AG04450 (cell line): Measurements from ENCODE around the gene ADH7. TPM values are rescaled to one million over a fixed set of nuclear protein-coding genes. Genes with fewer than 3 reads are reported as not detected.
"Not testable (repeated sequence)": the region's sequence is repeated elsewhere in the genome, so short reads cannot be mapped to it uniquely, and the experiment has no call there.

Experiments
- CTCF ChIA-PET: fragments of 300-600, 350-600 bp; formaldehyde crosslinking; extraction: SDS; loops from one replicate; lab custom pipeline; 2022; ENCODE audit warnings: antibody characterized with exemption, inconsistent platforms; lab: Charles Lee
- POLR2A ChIA-PET: fragments of 350-600 bp; formaldehyde crosslinking; extraction: SDS; loops from one replicate; lab custom pipeline; 2021; ENCODE audit warnings: antibody characterized with exemption, inconsistent platforms; lab: Yijun Ruan, JAX
- DNase-seq: peaks from one replicate; pipeline ENCODE4 v3.0.0-alpha.2; 2011; ENCODE audit warnings: low read depth, low spot score
- H3K27ac ChIP-seq: one replicate; pipeline ENCODE4 v1.5.1; 2012; ENCODE audit warnings: low read depth, low read length, control low read depth
- H3K27me3 ChIP-seq: one replicate; pipeline ENCODE4 v1.6.0; 2012; ENCODE audit warnings: low read length; ENCODE audit not compliant: control insufficient read depth, insufficient read depth
- H3K4me3 ChIP-seq: 2 replicates; pipeline ENCODE4 v1.5.1; 2011; ENCODE audit warnings: mild to moderate bottlenecking, low read depth, low read length, control low read depth
- H3K9me3 ChIP-seq: 2 replicates; pipeline ENCODE4 v1.5.1; 2012; ENCODE audit warnings: low read length; ENCODE audit not compliant: control insufficient read depth, insufficient read depth
- polyA plus RNA-seq: library from polyadenylated mRNA; depleted of rRNA; stranded (reverse); fragments of >200 nt; gene quantifications from 2 replicates; pipeline ENCODE4 v1.2.3, GENCODE V29; 2011
- TF ChIP-seq, protein P1 (sequence below): IDR thresholded peaks from 2 replicates; pipeline ENCODE4 v1.5.1; 2011; ENCODE audit warnings: low read depth, low read length, control low read depth, inconsistent platforms

ADH7 gene
- polyA plus RNA-seq, 1 experiment = not detected

DNA sequence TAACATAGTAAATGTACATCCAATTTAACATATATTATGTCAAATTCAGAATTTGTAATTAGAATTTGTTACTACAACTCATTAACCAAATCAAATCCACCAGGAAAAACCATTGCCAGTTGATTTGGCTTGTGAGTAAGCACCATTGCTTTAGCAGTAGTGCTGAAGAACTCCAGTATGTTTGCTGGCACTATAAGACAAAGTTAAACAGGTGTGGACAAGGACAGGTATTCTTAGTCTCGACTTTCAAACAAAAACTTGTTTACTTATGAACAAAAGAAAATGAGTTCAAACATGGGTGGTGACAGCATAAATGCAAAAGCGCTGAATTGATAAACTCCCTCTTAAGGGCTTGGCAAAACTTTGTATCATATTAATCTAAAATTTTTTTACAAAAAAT lies 1.3 kb upstream of the ADH7 start:
- DNase-seq = no peak
- Histone ChIP-seq H3K9me3 (no peaks in the 10 kb centered on the region), H3K4me3 (no peak overlapping the region), H3K27ac (no peak overlapping the region), H3K27me3 (no peaks in the 10 kb centered on the region)
- POLR2A ChIA-PET = no interaction called here
- TF ChIP-seq, protein P1, sequence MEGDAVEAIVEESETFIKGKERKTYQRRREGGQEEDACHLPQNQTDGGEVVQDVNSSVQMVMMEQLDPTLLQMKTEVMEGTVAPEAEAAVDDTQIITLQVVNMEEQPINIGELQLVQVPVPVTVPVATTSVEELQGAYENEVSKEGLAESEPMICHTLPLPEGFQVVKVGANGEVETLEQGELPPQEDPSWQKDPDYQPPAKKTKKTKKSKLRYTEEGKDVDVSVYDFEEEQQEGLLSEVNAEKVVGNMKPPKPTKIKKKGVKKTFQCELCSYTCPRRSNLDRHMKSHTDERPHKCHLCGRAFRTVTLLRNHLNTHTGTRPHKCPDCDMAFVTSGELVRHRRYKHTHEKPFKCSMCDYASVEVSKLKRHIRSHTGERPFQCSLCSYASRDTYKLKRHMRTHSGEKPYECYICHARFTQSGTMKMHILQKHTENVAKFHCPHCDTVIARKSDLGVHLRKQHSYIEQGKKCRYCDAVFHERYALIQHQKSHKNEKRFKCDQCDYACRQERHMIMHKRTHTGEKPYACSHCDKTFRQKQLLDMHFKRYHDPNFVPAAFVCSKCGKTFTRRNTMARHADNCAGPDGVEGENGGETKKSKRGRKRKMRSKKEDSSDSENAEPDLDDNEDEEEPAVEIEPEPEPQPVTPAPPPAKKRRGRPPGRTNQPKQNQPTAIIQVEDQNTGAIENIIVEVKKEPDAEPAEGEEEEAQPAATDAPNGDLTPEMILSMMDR = no peak
- CTCF ChIA-PET = interaction anchor here (1.2 kb wide), 1 partner anchor 441 kb away, joined by 3 read pairs; the partner anchor contains the start of gene METAP1

DNA sequence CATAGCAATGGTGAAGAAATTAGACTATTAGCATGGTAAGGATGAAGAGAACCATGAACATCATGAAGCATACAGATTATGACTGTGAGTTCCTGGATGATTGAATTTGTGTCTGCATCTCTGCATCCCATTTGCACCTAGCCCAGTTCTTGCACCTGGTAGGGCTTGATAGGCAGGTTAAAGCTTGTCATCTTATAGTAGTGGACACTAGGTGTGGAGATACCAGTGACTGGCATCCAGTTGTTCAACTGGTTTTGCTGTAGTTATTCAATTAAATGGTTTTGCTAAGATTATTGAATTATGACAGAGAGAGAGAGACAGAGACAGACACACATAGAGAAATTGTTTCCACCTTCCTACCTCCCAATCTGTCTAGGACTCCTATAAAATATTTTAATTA lies 5.0 kb downstream of the ADH7 start:
- POLR2A ChIA-PET = no interaction called here
- no peak for DNase-seq

DNA sequence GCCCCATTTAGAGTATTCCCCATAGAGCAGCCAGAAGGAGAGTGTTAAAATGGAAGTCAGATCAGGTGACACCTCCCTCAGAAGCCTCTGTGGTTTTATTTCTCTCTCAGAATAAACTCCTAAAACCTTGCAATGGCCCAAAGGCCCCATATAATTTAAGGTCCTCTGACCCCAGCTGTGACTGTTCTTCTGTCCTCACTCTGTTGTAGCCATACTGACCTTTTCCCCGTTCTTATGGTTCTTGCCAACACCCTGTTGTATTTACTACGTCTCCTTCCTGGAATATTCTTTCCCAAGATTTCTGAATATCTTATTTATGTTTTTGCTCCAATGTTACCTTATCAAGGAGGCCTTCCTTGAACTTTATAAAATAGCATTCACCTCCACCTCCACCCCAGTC lies 18.0 kb downstream of the ADH7 start:
- no peaks in the 10 kb centered on the region for H3K9me3 ChIP-seq
- H3K27ac ChIP-seq = no peak overlapping the region
- no peak for DNase-seq
- H3K27me3 ChIP-seq = no peaks in the 10 kb centered on the region
- H3K4me3 ChIP-seq = no peak overlapping the region
- TF ChIP-seq, protein P1 = no peak
- POLR2A ChIA-PET = no interaction called here
- CTCF ChIA-PET = interaction anchor here (1.3 kb wide), 1 partner anchor 12 kb away, joined by 3 read pairs; no protein-coding TSS in a partner anchor

More for the DNA sequence above, 5.0 kb downstream of the ADH7 start:
- Histone ChIP-seq H3K27me3 (no peaks in the 10 kb centered on the region), H3K27ac (no peak overlapping the region), H3K4me3 (no peak overlapping the region), H3K9me3 (no peaks in the 10 kb centered on the region)
- CTCF ChIA-PET = interaction anchor here (0.7 to 1.7 kb wide), 3 partner anchors 25 to 33 kb away, joined by 3 to 6 read pairs (median 3); no protein-coding TSS in a partner anchor
- TF ChIP-seq, protein P1 = no peak

DNA sequence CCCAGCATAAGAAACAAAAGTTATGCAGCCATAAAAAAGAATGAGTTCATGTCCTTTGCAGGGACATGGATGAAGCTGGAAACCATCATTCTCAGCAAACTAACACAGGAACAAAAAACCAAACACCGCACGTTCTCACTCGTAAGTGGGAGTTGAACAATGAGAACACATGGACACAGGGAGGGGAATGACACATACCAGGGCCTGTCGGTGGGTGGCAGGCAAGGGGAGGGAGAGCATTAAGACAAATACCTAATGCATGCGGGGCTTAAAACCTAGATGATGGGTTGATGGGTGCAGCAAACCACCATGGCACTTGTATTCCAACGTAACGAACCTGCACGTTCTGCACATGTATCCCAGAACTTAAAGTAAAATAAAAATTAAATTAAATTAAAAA lies 19.4 kb downstream of the ADH7 start:
- DNase-seq, H3K27me3 ChIP-seq, H3K27ac ChIP-seq, H3K9me3 ChIP-seq, H3K4me3 ChIP-seq, POLR2A ChIA-PET: not testable (repeated sequence)
- CTCF ChIA-PET = interaction anchor here (0.6 to 3.2 kb wide), 5 partner anchors 10 to 214 kb away, joined by 3 to 14 read pairs (median 6); no protein-coding TSS in a partner anchor

DNA sequence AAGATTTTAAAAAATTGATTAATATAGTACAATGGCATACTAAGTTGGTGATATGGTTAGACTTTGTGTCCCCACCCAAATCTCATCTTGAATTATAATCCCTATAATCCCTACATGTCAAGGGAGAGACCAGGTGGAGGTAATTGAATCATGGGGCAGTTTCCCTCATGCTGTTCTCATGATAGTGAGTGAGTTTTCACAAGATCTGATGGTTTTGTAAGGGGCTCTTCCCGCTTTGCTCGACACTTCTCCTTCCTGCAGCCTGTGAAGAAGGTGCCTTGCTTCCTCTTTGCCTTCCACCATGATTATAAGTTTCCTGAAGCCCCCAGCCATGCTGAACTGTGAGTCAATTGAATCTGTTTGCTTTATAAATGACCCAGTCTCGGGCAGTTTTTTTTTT lies 20.2 kb downstream of the ADH7 start:
- CTCF ChIA-PET = interaction anchor here (1.0 to 3.2 kb wide), 4 partner anchors 10 to 213 kb away, joined by 3 to 14 read pairs (median 8); no protein-coding TSS in a partner anchor
- POLR2A ChIA-PET, H3K27ac ChIP-seq: not testable (repeated sequence)

DNA sequence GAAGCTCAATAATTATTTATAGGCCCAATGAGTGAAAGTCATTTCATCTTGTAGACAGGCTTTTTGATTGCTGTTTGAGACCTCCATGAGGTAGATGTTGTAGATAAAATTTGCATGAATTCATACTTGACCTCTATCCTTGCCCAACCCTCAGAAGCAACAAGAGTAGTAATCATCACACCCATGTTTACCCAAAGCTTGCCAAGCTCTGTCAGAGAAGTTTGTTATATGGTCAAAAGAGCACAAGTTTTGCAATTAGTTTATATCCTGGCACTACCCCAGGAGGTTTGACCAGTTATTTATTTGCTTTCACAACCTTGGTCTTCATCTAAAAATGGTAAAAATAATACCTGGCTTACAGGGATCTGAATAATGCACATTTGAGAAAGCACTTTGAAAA lies 20.7 kb downstream of the ADH7 start:
- TF ChIP-seq, protein P1 = no peak
- H3K27me3 ChIP-seq = peaks cover 2% of the 10 kb centered on the region
- POLR2A ChIA-PET = no interaction called here
- H3K27ac ChIP-seq = no peak overlapping the region
- no peaks in the 10 kb centered on the region for H3K9me3 ChIP-seq
- DNase-seq = no peak
- CTCF ChIA-PET = interaction anchor here (2.1 to 3.2 kb wide), 3 partner anchors 9 to 212 kb away, joined by 6 to 14 read pairs (median 10); no protein-coding TSS in a partner anchor
- H3K4me3 ChIP-seq = no peak overlapping the region

More for the DNA sequence above, 20.2 kb downstream of the ADH7 start:
- not testable (repeated sequence) for H3K27me3 ChIP-seq, H3K4me3 ChIP-seq, DNase-seq, H3K9me3 ChIP-seq
